Body of pancreas (tissue), 4 donors: Measurements from ENCODE around the gene ARL4A.

Source experiments
- POLR2A ChIP-seq, 3 donors: fragments of 450-650 bp; IDR thresholded peaks; one replicate each; pipeline ENCODE4 v1.6.1; 2016; ENCODE audit warnings: antibody characterized with exemption in 3 of 3, mild to moderate bottlenecking in 2 of 3
- TF ChIP-seq, protein P1 (sequence below), 7 experiments: fragments of 450-650 bp in 4 of 7; fragments of 200-600 bp in 3 of 7; sonication (generic) in 3 of 7; IDR thresholded peaks; one replicate each; pipeline ENCODE4 v1.5.1; 2016 to 2019; ENCODE audit warnings: antibody characterized with exemption in 7 of 7

DNA sequence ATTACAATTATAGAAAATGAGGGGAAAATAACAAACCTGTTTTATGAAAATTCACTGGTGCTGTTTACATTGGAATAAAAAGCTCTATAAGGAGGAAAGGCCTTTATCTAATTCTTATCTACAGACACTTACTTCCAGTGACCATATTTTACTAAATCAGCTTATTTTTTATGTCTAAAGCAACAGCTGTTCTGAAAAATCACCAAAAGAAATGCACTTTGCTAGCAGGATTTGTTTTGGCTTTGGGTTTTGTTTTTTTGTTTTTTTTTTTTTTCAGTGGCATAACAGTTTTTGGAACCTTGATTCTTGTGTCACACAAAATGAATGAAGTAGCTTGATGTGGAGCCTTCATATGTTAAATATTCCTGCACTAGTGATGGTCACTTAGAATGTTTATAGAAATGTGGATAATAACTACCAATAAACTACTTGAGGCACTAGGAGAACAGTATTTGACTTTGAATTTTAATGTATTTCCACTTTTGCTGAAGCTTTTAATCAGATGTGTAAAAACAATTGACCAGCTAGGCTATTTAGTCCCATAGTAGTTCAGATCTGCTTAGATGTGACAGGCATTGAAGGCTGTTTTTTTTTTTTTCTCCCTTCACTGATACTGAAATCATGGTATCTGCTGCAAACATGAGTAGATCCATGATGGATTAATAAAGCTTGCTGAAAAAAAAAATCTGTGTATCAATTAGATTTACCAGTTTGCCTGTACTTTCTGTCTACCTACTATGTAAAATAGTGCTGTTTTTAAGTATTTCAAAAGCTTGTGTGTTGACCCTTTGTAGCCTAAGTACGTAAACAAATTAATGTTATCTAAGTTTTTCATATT is 2.8 kb downstream of the ARL4A start:
- TF ChIP-seq, protein P1, sequence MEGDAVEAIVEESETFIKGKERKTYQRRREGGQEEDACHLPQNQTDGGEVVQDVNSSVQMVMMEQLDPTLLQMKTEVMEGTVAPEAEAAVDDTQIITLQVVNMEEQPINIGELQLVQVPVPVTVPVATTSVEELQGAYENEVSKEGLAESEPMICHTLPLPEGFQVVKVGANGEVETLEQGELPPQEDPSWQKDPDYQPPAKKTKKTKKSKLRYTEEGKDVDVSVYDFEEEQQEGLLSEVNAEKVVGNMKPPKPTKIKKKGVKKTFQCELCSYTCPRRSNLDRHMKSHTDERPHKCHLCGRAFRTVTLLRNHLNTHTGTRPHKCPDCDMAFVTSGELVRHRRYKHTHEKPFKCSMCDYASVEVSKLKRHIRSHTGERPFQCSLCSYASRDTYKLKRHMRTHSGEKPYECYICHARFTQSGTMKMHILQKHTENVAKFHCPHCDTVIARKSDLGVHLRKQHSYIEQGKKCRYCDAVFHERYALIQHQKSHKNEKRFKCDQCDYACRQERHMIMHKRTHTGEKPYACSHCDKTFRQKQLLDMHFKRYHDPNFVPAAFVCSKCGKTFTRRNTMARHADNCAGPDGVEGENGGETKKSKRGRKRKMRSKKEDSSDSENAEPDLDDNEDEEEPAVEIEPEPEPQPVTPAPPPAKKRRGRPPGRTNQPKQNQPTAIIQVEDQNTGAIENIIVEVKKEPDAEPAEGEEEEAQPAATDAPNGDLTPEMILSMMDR (IDR thresholded peaks at IDR 0.05) = no peak
- TF ChIP-seq POLR2A (IDR thresholded peaks at IDR 0.05) = no peak
